HUDEP-2 (cell line): ENCODE results near the gene TMCC1.
"Not testable (repeated sequence)": the region's sequence is repeated elsewhere in the genome, so short reads cannot be mapped to it uniquely, and the experiment has no call there.

ENCODE experiments used
- DNase-seq, 76 experiments: peaks; one replicate each; lab custom pipeline; 2025; ENCODE audit not compliant: unreplicated experiment in 76 of 76; lab: John Stamatoyannopoulos, UW

The TMCC1 gene

DNA sequence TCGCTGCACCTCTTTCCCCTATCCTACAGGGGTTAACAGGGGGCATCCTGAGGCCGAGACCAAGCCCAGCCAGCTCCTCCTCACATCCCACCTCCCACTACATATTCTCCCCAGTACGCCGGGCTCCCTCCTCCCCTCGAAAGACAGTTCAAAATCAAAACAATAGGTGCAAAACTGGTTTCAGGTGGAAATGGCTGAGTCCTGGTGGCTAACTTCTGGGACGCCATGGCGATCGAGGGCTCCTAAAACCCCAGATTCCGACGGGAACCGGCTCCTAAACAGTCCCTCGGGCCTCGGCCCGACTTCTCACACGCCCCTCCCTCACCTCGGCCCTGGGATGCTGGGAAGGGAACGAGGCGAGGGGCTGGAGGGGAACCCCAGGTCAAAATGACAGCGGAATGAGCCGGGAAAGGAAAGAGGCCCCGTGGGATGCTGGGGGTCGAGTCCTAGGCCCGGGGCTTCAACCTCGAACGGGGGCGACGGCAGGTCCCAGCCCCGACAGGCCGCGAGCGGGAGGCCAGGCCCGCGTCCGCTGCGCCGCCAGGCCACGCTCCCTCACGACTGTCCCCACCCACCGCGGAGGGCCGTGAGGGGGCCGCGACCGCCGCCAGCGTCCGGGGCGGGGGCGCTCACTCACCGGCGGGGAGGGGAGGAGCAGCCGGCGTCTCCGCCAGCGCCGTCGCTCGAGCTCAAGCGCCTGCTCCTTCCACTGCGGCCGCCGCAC, 492 bp downstream of the TMCC1 start:
- DNase-seq: peak in 34 of 76 experiments; percentile 11 to 70 (median 52)

DNA sequence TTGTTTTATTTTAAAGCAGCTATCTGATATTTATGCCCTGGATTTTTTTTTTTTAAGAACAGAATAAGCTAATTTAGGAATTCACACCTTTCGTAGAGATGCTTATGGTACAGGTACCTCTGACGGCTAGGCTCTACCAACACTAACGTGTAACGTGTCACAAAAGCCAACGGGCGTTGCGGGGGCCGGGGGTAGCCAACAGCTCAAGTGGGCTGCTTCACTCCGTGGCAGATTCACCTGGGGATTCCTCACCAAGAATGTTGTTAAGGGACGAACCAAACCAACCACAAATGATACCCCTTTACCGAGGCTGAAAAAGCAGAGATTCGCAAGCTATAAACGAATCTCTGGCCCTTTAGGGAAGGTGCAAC, 1.0 kb downstream of the TMCC1 start:
- peak in 1 of 76 experiments; percentile 1 for DNase-seq

DNA sequence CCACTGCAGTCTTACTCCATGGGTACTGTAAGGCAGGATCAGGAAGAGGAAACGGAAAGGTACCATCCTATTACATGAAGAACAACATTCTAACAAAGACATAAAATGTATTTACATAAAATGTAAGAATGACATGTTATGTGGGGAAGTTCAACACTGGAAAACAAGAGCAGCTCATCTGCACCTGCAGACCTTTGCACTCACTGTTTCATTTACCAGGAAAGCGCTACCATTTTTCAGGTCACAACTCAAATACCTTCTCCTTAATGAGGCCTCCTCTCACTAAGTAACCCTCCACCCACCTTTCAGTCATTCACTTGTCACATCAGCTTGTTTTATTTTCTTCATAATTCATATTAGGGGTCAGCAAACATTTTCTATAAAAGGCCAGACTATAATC, 2.6 kb downstream of the TMCC1 start:
- DNase-seq: no peak

DNA sequence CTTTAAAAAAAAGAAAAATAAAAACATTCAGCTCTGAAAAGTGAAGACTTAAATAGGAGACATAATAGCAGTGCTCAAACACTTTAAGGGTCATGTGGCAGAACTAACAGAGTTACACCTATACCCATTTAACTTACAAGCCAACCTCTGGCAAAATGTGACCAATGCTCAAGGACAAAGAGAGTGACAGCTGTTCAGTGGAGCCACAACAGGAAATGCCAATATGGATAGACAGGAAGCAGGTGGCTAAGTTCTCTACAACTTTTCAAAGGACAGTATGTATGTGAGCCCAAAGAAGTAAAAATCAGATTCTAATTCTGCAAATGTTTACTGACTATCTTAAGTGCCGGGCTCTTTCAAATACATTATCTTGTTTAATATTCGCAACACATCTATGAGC, 3.4 kb downstream of the TMCC1 start:
- peak in 1 of 76 experiments; percentile 0 for DNase-seq

DNA sequence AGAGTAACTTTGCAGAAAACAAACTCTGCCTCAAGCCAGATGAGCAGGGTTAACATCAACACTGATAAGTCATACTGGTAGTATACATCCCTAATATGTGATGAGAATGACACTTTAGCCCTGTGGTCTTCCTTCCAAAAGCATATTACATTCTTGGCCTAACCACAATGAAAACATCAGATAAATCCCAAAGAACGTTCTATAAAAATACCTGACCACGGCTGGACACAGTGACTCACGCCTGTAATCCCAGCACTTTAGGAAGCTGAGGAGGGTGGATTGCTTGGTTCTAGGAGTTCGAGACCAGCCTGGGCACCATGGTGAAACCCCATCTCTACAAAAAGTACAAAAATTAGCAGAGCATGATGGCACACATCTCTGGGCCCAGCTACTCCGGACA, 4.7 kb downstream of the TMCC1 start:
- no peak for DNase-seq

DNA sequence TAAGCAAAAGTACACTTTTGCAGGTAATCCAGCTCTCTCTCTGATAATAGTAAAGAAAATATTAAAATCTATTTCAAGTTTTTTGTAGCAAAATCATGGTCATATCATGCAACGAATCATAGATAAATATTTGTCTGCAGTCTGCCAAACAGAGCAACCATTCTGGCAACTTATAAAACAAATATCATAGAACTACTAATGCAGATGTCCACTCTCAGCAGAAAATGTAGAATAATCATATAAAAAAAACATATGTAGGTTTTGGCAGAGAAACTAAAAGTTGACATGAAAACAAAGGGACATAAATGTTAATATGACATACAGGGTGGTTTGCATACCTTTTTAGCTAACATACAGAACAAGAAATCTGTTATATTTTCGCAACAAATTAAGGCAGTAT, 12.2 kb downstream of the TMCC1 start:
- no peak for DNase-seq

DNA sequence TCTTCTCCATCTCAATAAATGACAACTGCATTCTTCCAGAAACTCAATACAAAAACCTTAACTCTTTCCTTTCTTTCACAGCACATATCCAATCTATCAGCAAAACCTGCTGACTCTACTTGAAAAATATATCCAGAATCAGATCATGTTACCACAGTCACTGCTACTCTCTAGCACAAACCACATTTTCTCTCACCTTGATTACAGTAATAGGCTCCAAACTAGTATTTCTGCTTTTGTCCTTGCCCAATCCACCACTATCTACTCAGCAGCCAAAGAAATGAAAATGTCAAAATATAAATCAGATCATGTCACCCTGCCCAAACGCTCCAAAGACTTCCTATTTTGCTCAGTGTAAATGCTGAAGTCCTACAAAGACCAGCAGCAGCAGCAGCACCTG, 15.2 kb downstream of the TMCC1 start:
- DNase-seq: no peak

DNA sequence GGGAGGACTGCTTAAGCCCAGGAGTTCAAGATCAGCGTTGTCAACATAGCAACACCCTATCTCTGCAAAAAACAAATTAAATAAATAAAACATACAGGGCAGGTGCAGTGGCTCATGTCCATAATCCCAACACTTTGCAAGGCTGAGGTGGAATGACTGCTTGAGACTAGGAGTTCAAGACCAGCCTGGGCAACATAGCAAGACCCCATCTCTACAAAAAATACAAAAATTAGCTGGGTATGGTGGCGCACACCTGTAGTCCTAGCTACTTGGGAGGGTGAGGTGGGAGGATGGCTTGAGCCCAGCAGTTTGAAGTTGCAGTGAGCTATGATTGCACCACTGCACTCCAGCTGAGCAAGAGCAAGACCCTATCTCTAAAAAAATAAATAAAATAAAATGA, 19.0 kb downstream of the TMCC1 start:
- DNase-seq: not testable (repeated sequence)

DNA sequence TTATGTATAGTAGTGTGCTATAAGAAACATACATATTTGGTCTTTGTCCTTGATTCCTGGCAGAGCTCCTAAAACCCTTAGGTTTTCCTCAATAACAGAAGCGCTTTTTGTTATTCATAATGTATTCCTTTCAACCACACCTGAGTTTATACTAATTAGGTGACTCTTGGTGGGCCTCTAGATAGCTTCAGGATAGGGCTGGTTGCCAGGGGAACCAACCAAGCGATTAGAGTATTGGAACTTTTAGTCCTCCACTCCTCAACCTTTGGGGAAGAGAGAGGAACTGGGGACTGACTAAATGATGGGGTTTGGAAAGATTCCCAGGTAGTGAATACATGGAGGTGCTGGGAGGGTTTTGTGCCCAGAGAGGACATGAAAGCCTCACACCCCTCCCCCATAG, 24.6 kb downstream of the TMCC1 start:
- no peak for DNase-seq

DNA sequence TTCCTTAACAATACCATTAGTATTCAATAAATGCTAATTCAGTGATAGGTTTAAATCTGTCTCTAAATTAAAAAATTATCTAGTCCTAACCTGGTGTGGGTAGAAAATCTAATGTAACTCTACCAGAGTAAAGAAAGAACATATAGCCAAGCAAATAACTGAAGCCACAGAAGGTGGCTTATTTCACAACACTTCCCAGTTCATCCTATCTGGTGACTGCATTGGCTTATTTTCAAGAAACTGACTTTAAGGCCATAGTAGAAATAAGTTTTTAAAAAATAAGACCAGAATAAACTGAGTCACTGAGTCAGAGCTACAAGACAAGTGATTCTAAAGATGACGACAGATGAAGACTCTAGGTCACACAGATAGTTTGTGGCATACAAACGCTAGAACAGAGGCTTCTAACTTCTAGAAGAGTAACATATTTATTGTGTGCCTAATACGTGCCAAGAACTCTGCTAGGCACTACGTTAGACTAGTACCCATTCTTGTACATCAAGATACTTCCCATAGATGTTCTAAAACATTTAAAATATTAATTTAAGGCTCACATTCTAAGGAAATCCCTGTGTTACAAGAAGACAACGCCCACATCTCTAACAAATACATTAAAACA, 25.9 kb downstream of the TMCC1 start:
- no peak for DNase-seq

DNA sequence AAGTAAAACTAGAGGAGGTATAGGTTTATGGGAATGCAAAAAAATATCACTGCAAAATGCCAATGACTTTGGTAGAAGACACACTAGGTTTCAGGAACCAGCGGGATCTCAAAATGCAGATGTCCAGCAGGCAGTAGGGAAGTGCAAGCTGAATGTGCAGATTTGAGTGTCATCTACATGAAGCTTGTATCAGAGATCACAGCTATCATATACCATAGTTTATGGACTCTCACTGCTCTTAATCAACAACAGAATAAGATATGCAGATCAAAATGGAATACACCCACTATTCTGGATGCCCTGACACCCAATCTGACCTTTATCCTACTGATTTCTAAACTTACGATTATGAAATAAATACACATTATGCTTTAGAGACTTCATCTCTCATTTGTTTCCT, 27.7 kb downstream of the TMCC1 start:
- no peak for DNase-seq

DNA sequence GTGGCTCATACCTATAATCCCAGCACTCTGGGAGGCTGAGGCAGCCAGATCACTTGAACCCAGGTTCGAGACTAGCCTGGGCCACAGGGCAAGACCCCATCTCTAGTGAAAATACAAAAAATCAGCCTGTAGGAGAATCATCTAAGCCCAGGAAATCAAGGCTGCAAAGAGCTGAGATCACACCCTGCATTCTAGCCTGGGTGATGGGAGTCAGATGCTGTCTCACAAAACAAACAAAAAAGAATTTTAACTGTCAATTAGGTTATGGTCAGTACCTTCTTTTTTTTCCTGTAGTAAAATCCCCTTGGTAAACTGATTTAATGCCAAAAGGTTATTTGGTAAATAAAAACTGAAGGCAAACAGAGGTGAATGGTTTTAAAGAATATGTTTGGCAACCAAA, 29.0 kb downstream of the TMCC1 start:
- DNase-seq: no peak

DNA sequence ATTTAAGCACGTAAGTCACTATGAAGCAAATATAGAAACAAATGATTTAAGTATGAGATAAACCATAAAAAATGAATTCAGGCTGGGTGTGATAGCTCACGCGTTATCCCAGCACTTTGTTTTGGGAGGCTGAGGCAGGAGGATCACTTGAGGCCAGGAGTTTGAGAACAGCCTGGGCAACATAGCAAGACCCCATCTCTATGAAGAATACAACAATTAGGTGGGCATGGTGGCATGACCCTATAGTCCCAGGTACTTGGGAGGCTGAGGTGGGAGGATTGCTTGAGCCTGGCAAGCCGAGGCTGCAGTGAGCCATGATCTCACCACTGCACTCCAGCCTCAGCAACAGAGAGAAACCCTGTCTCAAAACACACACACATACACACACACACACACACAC, 34.2 kb downstream of the TMCC1 start:
- DNase-seq: no peak

DNA sequence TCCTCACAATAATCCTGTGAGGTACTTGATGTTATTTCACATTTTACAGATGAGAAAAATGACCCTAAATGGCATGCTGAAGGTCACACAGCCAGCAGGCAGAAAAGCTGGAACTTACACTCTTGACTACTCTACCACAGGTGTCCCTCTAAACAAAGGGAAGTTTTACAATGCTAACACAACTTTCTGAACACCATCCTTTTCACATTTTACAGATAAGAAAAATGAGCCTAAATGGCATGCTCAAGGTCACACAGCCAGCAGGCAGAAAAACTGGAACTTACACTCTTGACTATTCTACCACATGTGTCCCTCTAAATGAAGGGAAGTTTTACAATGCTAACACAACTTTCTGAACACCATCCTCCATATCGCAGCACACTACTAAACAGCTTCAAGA, 35.6 kb downstream of the TMCC1 start:
- DNase-seq: no peak

DNA sequence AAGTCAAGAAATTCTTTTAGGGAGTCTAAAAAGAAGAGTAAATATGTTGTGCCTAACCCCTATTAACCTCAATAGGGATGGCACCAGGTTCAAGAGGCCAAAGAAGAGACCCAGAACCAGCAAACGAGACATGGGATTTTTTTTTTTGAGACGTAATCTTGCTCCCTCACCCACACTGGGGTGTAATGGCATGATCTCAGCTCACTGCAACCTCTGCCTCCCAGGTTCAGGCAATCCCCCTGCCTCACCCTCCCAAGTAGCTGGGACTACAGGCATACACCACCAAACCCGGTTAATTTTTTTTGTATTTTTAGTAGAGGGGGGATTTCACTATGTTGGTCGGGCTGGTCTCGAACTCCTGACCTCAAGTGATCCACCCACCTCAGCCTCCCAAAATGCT, 36.7 kb downstream of the TMCC1 start:
- DNase-seq: not testable (repeated sequence)

DNA sequence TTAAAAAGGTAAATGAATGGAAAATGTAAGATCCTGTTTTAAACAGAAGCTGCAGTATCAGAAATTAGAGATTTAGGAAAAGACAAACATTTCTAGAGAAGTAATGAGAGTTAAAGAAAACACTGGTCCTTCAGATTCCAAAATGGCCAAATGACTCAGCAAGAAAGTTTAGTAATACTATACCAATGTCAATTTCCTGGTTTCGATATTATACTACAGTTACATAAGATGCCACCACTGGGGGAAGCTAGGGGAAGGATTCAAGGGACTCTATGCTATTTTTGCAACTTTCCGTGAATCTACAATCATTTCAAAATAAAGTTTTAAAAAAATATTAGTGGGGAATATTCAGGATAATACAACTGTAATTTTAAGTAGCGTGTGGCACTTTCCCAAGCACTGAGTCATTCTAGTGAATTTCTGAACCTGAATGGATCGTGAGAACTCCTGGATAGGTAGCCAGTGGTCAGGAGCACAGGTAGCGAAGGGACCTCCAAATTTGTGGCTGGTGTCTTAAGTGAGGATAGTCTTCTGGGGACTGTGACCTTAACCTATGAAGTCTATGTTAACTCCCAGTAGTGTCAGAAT, 37.6 kb downstream of the TMCC1 start:
- DNase-seq: no peak

DNA sequence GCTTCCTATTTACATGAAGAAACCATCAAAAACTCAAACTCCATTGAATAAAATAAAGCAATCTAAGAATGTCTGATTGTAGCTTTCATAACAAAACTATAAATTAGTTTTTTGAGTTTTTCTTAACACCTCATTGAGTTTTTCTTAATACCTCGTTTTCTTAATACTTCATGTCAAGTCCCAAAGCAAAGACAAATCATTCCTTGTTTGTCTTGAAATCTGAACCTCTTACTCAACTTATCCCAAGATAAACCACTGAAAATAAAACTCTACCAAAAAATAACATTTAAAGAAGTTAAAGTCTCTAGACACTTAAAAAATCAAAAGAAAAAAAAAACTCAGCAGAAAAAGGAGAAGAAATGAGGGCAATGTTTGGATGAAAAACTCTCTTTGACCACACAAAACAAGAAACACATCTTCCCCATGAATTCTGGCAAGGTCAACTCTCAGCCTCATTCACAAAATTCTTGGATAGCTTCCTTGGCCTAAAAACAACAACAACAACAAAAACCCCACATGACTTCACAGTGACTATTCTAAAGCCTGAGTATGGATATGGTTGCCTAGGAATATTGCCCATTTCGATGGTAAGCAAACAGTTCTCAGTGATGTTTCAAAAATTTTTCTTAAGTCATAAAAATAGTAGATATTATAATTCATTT, 38.2 kb downstream of the TMCC1 start:
- no peak for DNase-seq

DNA sequence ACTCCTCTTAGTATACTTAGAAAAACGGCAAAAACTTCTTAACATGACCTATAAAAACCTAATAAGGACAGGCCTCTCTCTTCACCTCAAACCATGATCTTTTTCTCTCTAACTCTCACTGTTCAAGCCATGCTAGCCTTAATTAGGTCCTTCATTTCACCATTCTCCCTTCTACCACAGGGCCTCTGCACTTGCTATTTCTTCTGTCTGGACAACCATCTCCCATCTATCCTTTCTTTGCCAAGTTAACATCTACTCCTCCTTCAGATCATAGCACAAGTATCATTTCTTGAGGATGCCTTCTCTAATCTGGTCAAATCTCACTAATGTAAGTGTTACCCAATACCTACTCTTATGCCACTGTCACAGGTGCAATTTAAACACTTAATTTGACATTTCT, 39.1 kb downstream of the TMCC1 start:
- no peak for DNase-seq

DNA sequence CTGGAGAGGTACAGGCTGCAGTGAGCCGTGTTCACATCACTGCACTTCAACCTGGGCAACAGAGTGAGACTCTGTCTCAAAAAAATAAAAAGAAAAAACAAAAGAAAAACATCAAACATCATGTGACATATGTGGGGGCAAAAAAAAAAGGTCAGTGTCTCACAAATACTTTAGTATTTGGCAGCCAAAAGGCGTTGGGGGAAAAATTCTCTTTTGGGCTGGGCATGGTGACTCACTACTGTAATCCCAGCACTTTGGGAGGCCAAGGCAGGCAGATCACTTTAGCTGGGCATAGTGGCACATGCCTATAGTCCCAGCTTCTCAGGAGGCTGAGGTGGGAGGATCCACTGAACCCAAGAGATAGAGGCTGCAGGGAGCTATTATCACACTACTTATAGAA, 47.6 kb downstream of the TMCC1 start:
- DNase-seq: peak in 1 of 76 experiments; percentile 1

DNA sequence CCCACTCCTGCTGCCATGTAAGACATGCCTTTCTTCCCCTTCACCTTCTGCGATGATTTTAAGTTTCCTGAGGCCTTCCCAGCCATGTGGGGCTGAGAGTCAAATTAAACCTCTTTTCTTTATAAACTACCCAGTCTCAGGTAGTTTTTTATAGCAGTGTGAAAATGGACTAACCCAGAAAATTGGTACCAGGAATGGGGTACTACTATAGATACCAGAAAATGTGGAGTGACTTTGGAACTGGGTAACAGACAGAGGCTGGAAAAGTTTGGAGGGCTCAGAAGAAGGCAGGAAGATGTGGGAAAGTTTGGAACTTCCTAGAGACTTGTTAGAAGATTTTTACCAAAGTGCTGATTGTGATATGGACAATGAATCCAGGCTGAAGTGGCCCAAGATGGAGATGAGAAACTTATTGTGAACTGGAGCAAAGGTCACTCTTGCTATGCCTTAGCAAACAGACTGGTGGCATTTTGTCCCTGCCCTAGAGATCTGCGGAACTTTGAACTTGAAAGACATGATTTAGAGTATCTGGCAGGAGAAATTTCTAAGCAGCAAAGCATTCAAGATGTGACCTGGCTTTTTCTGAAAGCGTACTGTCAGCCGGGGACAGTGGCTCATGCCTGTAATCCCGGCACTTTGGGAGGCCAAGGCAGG, 52.7 kb downstream of the TMCC1 start:
- DNase-seq: no peak

DNA sequence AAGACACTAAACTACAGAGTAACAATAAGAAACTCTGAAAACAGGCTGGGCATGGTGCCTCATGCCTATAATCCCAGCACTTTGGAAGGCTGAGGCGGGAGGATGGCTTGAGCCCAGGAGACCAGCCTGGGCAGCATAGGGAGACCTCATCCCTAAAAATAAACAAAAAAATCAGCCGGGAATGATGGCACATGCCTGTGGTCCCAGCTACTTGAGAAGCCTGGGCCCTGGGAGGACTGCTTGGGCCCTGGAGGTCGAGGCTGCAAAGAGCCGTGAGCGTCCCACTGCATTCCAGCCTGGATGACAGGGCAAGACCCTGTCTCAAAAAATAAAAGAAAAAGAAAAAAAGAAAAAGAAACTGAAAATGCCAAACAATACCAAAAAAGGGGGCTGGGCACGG, 55.4 kb downstream of the TMCC1 start:
- no peak for DNase-seq
